HG03571 (cell line): ENCODE results near the gene RHOD.

Source experiments
- ATAC-seq: cut with Tn5 transposase; IDR thresholded peaks from one replicate; pipeline ENCODE4 v1.9.1; 2021; ENCODE audit not compliant: unreplicated experiment

The RHOD gene

DNA sequence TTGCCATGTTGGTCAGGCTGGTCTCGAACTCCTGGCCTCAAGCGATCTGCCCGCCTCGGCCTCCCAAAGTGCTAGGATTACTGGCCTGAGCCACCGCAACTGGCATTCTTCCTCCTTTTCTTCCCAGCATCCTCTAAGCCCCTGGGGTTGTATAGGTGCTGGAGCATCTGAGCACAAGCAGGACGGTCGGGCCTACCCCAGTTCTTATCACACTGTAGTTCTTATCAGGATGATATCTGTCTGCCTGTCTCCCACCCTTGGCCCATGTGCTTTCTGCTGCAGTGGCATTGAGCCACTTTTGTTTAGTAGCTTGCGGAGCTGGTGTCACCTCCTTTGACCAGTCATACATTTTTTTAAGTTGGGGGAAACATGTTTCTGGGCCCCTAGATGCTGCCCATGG lies 1.9 kb downstream of the RHOD start:
- ATAC-seq: no peak

DNA sequence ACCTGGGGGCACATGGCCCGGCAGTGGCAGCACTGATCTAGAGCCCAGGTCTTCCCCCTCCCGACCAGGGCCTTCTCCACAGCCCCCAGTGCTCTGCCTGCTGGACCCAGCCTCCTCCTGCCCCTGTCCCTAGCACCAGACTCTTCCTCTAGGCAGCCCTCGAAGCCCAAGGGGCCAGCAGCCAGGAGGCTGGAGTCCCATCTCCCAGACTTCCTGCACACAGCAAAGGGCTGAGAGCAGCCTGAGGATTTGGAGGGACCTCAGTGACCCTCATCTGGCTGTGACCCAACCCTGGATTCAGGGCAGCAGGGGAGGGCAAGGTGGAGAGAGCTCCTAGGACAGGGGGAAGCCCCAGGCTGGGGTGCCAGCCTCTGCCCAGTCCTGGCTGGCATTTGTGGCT lies 3.0 kb downstream of the RHOD start:
- ATAC-seq: no peak

DNA sequence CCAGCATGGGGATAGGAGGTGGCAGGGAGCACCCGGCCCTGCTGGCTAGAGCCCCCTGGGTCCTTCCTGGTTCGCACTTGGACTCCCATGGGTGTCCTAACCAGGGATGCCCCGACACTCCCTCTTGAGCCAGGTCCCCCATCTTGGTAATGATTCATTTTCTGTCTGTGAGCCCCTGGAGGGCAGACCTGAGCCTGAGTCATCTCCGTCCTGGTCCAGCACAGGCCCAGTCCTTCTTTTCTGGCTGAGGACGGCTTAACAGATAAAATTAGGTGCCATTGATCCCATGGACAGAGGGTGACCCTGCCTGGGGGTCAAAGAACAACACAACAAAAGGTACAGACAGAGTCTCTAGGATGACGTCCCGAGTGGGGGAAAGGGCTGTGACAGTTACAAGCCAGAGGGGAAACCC lies 3.5 kb downstream of the RHOD start:
- ATAC-seq: no peak

DNA sequence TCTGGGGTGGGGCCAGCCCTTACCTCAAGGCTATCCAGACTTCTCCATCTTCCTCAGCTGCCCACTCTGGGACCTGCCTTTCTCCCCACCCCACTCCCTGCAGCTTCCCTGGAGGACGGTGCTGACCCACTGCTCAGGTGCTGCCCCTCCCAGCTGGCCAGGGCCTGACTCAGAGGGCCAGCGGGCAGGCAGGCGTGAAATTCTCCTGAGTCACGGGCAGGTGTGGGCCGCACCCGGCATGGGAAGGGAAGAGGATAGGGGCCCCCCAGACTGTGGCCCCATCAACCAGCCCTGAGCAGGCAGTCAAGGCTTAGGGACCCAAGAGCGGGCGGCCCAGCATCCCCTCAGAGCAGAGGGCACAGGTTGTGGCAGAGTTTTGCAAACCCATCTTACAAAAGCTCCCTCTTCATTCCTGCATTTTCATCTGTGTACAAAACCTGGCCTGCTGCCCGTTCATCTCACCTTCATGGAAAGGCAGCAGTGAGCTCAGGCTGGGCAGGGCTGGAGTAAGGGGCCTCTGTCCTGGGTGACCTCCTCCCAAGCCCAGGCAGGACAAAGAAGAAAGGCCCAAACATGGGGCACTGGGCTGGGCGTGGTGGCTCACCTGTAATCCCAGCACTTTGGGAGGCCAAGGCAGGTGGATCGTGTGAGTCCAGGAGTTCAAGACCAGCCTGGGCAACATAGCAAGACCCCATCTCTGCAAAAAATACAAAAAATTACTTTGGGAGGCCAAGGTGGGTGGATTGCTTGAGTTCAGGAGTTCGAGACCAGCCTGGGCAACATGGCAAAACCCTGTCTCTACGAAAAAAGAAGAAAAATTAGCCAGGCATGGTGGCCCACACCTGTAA lies 6.1 kb downstream of the RHOD start:
- ATAC-seq: no peak

DNA sequence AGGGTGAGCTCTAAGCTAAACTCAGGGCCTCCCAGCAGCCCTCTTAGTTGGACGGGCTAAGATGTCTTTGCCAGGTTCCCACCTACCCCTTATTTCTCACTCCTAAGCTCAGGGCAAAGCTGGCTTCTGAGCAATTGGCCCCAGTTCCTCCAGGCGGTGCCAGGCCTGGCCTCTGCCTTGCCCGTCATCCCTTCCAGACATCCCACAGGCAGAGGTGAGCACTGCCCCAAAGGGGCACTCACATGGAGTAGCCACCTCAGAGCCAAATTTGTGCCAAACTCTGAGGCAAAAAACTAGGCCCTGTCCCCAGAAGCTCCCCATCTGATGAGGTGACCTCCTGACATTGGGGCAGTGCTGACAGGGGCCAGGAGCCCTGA lies 9.7 kb downstream of the RHOD start:
- ATAC-seq: no peak

DNA sequence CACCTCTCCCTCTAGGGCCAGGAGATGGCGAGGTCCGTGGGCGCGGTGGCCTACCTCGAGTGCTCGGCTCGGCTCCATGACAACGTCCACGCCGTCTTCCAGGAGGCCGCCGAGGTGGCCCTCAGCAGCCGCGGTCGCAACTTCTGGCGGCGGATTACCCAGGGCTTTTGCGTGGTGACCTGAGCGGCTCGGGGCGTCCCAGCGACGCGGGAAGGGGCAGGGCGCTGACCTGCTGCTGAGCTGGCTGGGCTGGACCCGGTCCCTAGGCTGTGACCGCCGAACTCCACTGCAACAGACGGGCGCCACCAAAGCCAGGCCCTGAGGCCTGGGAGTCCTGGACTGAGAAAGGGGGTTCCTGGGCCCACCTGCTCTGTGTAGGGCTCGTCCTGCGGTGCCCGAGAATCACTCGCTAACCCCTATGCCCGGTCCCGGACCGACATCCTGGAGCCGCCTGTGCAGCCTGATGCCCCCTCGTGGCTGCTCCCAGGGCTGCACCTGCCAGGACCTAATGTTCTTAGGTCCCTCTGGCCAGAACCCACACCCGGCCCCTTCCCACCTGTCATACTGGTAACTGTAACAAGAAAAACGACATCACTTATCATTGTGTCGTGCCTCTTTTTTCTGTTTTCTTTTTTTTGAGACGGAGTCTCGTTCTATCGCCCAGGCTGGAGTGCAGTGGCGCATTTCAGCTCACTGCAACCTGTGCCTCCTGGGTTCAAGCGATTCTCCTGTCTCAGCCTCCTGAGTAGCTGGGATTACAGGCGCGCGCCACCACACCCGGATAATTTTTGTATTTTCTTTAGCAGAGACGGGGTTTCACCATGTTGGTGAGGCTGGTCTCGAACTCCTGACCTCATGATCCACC lies 15.0 kb downstream of the RHOD start:
- no peak for ATAC-seq

DNA sequence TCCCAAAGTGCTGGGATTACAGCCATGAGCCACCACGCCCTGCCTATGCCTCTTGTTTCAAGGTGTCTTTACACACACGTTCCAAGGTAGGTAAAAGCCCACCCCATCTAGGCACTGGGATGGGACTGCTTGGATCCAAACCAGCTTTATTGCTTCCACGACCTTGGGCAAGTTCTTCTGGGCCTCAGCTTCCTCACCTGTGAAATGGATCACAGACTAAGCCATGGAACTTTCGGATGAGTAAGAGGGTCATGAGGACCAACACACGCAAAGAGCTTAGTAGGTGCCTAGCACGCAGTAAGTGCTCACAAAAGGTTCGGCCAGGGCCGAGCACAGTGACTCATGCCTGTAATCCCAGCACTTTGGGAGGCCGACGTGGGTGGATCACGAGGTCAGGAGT lies 15.6 kb downstream of the RHOD start:
- ATAC-seq: no peak

DNA sequence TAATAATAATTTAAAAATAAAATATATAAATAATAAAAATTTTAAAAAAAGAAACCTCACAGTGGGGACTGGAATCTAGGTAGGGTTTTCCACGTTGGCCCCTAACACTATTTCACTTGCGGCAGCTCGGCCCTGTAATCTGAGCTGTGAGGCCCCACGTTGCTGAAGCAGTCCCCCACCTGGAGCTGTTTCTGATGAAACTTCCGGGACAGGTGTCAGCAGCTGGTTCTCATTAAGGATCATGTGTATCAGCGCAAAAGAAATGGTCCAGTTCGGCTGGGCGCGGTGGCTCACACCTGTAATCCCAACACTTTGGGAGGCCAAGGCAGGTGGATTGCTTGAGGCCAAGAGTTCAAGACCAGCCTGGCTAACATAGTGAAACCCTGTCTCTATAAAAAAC lies 17.3 kb downstream of the RHOD start:
- ATAC-seq: no peak

DNA sequence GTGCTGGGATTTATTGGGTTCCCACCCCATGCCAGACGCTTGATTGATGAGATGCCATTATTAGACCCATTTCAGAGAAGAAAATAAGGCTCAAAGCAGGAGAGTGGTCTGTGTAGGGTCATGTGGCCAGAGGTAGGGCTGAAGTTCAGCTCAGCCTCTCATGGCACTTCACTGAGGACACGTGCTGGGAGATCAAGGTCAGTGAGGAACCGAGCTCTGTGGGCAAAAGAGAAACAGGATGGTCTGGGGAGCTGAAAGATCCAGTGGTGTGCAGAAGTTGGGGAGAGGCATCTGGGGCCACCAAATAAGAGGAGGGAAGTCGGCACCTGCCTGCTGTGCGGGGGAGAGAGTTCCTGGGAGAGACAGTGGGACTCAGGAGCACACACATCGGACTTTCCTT lies 19.6 kb downstream of the RHOD start:
- ATAC-seq: no peak

DNA sequence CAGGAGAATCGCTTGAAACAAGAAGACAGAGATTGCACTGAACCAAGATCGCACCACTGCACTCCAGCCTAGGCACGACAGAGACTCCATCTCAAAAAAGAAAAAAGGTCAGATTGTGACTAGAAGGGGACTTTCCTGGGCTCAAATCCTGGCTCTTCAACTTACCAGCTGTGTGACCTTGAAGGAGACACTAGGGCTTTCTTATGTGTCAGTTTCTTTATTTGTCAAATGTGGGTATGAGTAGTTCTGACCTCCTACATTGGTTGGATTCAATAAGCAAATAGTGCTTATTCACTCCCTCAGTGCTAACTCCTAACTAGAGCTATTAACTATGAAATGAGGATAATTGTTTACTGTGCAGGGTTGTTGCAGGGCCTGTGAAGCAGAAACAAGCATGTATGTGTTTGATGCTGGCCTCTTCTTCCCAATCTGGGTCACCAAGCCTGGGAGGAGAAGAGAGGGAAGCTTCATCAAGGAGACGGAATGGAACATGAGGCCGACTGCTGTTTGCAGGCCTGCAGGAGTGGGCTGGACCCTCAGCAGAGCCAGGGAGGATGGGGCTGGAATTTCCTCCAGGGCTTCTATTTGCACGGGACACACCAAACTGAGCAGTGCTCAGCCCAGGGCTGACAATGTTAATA lies 22.5 kb downstream of the RHOD start:
- ATAC-seq: no peak

DNA sequence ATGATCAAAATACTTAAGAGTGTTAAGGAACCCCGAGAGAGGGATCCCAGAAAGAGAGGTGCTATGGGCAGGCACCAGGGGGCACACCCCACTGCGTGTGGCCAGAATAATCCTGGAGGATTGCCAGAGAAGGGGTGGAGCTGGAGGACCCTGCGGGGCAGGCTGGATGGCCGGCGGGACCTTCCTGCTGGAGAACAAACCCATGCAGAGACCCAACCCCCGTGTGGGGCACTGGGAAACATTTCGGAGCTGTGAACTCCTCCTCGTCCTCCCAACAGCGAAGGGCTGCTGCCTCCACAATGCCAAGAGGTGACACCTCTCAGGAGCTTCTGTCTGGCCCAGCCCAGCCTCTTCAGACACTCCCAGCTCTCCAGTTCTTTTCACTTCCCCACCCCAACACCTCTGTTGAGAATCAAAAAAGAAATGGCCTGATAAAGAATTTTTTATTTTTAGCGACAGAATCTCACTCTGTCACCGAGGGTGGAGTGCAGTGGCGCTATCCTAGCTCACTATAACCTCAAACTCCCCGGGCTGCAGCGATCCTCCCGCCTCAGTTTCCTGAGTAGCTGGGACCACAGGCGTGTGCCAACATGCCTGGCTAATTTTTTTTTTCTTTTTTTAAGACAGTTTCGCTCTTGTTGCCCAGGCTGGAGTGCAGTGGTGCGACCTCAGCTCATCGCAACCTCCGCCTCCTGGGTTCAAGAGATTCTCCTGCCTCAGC lies 25.6 kb downstream of the RHOD start:
- ATAC-seq: no peak

DNA sequence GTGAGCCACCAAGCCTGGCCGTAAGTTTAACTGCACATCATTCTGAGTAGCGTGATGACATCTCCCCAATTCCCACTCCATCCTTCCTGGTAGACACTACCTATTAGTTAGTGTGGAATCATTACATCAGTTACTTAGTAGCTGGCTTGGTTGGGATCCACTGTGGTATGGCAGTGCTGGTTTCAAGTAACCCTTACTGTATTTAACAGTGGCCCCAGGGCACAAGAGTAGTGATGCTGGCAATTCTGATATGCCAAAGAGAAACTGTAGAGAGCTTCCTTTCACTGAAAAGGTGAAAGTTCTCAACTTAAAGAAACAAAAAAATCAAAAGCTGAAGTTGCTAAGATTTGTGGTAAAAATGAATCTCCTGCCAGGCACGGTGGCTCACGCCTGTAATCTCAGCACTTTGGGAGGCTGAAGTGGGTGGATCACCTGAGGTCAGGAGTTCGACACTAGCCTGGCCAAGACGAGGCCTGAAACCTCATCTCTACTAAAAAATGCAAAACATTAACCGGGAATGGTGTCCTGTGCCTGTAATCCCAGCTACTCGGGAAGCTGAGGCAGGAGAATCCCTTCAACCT lies 27.2 kb downstream of the RHOD start:
- ATAC-seq: no peak

DNA sequence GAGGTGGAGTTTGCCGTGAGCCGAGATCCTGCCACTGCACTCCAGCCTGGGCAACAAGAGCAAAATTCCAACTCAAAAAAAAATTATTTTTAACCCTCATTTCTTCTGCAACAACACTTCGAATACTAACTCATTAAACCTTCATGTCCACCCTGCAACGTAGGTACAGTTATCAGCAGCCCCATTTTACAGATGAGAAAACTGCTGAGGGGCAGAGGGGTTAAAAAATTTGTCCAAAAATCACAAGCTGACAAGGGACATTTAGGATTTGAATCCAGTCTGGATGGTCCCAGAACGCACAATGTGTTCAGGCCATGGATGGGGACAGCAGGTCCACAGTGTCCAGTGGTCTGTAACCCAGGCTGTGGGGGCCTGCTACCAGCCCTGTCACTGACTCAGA lies 29.0 kb downstream of the RHOD start:
- no peak for ATAC-seq

DNA sequence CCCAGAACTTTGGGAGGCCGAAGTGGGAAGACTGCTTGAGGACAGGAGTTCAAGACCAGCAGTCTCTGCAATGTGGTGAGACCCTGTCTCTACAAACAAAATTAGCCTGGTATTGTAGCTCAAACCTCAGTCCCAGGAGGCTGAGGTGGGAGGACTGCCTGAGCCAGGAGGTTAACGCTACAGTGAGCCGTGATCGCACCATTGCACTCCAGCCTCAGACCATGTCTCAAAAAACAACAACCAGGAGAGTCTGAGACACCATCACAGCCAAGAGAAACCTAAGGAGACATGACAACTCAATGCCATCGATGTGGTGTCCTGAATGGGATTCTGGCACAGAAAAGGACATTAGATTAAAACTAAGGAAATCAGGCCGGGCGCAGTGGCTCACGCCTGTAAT lies 34.1 kb downstream of the RHOD start:
- ATAC-seq: no peak

DNA sequence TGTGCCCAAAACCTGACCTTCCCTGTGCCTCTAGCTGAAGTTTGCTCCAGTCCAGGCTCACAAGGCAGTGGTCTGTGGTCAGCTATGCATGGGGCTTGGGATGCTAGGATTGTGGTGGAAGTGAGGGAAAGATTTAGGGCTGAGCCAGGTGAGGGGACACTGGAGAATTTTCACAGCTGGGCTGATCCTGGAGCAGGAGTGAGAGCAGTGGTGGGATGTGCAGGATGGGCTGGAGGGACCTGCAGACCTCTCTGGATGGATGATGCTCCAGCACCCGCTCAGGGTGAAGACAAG lies 38.5 kb downstream of the RHOD start:
- no peak for ATAC-seq

DNA sequence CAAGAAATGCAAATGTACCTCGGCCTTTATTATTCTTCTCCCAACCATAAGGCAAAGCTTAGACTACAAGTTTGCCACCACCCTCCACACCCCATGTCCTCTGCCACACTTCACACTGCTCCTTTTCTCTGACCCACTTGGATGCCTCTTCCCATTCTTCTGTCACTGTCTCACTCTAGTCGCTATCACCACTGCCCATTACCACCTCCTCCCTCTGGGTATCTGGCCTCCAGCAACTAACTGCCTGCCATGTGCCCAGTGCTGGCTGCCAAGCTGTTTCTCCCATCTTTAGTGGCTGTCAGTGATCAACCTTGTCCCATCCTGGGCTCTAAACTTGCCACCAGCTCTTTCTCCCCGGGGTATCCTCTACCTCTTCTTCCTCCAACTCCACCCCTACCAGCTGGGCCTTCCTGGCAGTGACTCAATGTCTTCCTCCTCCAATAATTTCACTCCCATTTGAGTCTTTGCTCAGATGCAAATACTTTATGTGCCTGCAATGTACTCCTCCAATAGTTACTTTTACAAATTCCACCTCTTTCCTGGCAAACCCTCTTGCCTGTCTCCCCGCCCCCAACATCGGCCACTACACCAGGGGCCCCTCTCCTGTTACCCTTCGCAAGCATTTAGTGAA lies 42.3 kb downstream of the RHOD start:
- no peak for ATAC-seq

DNA sequence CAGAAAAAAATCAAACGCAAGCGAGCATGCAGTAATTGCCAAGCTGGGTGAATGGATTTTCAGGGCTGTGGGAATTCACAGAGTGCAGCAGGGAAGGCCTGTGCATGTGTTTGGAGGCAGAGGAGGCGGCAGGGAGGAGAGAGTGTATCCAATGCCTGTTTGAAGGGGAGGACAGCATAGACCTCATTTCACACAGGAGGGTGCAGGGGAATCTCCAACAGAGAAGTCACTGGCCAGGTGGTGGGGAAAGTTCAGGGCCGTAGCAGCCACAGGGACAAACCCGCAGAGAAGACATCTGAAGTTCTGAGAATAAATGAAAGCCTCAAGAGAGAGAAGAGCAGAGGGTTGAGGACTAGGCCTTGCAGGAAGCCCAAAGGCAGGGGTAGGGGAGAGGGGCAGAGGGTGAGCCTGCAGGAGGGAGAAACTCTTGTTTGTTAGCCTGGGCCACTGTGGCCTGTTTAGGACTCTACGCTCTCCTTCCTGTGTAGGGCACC lies 43.2 kb downstream of the RHOD start:
- ATAC-seq: no peak

DNA sequence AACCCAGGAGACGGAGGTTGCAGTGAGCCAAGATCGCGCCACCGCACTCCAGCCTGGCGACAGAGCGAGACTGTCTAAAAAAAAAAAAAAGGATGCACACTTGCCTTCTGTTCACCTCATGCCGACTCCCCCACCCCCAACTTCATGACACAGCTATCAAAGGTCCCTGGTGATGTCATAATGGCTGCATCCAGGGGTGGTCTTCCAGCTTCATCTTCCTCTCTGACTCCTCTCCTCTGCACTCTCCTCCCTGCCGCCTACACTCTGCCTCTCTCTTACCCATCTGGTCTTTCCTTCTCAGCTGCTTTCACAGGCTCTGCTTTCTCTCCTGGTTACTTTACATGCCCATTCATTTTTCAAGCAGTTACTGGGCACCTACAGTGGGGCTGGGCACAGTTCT lies 46.0 kb downstream of the RHOD start:
- no peak for ATAC-seq

DNA sequence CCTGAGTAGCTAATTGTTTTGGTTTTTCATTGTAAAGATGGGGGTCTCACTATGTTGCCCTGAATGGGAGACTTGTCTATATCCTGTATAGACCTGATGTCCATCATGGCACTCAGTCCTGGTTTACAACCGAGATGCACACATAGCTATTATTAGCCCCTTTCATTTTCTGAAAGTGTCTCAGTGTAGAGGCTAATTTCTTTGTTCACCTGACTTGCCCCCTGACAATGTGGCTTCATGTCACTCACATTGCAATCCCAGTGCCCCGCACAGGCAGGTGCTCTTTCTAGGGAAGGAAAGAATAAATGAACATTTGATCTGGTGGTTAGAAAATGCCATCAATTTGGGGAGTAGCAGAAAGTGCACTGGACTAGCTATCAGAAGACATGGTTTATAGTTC lies 49.3 kb downstream of the RHOD start:
- no peak for ATAC-seq

DNA sequence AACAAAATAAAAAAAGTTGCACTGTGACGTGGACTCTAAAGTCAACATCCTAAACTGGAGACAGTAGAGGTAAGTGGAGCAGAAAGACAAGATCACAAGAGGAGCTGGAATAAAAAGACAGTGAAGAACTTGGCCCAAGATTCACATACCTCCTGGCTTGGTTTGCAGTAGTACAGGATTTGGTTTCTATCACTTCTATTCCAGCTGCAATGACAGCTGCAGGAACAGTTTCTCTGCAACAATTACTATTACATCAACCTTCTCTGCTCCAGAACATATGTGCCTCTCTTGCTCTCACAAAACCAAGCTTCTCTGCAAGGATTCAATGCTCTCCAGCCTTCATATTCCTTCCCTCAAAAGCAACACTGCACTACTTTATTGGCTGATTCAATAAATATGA lies 54.6 kb downstream of the RHOD start:
- no peak for ATAC-seq
